ENCODE results near the gene MTOR. TPM values are rescaled to one million over a fixed set of nuclear protein-coding genes. Genes with fewer than 3 reads are reported as not detected.

Gene MTOR
- total RNA-seq, 4 donors from 2014 or later, result 37.8 to 46.4 (median 43.9) TPM

GRCh38 chr1:11125931-11126330, 136.4 kb downstream of the MTOR start:
- H3K27ac ChIP-seq, result no peak overlapping the region
- DNase-seq, result no peak
- intact Hi-C loops (cut with DNase I), result no loop called here
- H3K36me3 ChIP-seq, result peaks cover 81 to 87% of the 10 kb centered on the region in 2 donors
- 89 to 92% methylated on average over 5 of the region's 5 CpGs for WGBS, 2 donors
- no peaks in the 10 kb centered on the region for H3K27me3 ChIP-seq
- TF ChIP-seq POLR2A (IDR thresholded peaks at IDR 0.05) (no peak), CTCF (IDR thresholded peaks at IDR 0.05) (no peak)
- no peaks in the 10 kb centered on the region for H3K4me1 ChIP-seq
- no peaks in the 10 kb centered on the region for H3K9me3 ChIP-seq
- no peak overlapping the region for H3K4me3 ChIP-seq (replicated peaks in 1 of 3)

GRCh38 chr1:11124965-11125364, 137.4 kb downstream of the MTOR start:
- WGBS, 2 donors, result 95 to 100% methylated on average over 3 of the region's 3 CpGs
- DNase-seq, result no peak
- intact Hi-C loops (cut with DNase I), result no loop called here
- H3K27me3 ChIP-seq, result no peaks in the 10 kb centered on the region
- no peak overlapping the region for H3K27ac ChIP-seq
- TF ChIP-seq POLR2A (IDR thresholded peaks at IDR 0.05) (no peak), CTCF (IDR thresholded peaks at IDR 0.05) (no peak)
- peaks cover 73 to 79% of the 10 kb centered on the region in 2 donors for H3K36me3 ChIP-seq
- no peak overlapping the region for H3K4me3 ChIP-seq (replicated peaks in 1 of 3)
- no peaks in the 10 kb centered on the region for H3K4me1 ChIP-seq
- no peaks in the 10 kb centered on the region for H3K9me3 ChIP-seq

GRCh38 chr1:11116318-11116717, 146.0 kb downstream of the MTOR start:
- Histone ChIP-seq H3K27me3 (no peaks in the 10 kb centered on the region), H3K4me3 (replicated peaks in 1 of 3) (no peak overlapping the region), H3K9me3 (no peaks in the 10 kb centered on the region), H3K27ac (no peak overlapping the region), H3K4me1 (no peaks in the 10 kb centered on the region), H3K36me3 (peaks cover 27 to 49% of the 10 kb centered on the region in 2 donors)
- WGBS, 2 donors, result 98 to 99% methylated on average over 2 of the region's 2 CpGs
- intact Hi-C loops (cut with DNase I), result no loop called here
- no peak for DNase-seq
- TF ChIP-seq CTCF (IDR thresholded peaks at IDR 0.05), result no peak

GRCh38 chr1:11114966-11115365, 147.4 kb downstream of the MTOR start:
- Histone ChIP-seq H3K9me3 (no peaks in the 10 kb centered on the region), H3K27ac (no peak overlapping the region), H3K4me1 (no peaks in the 10 kb centered on the region), H3K27me3 (no peaks in the 10 kb centered on the region), H3K4me3 (replicated peaks in 1 of 3) (no peak overlapping the region), H3K36me3 (peaks cover 22 to 44% of the 10 kb centered on the region in 2 donors)
- 91 to 93% methylated on average over 3 of the region's 3 CpGs for WGBS, 2 donors
- intact Hi-C loops (cut with DNase I), result no loop called here
- no peak for DNase-seq
- TF ChIP-seq POLR2A (IDR thresholded peaks at IDR 0.05) (no peak), CTCF (IDR thresholded peaks at IDR 0.05) (no peak)

GRCh38 chr1:11109047-11109760, 153.1 kb downstream of the MTOR start:
- no peak for TF ChIP-seq POLR2A (IDR thresholded peaks at IDR 0.05)
- TF ChIP-seq CTCF (IDR thresholded peaks at IDR 0.05), result no peak
- Histone ChIP-seq H3K4me1 (no peaks in the 10 kb centered on the region), H3K27ac (no peak overlapping the region), H3K4me3 (replicated peaks in 1 of 3) (no peak overlapping the region), H3K9me3 (no peaks in the 10 kb centered on the region), H3K27me3 (no peaks in the 10 kb centered on the region), H3K36me3 (peaks cover 35 to 57% of the 10 kb centered on the region in 2 donors)
- 87 to 92% methylated on average over 7 of the region's 7 CpGs for WGBS, 2 donors
- DNase-seq, result no peak
- intact Hi-C loops (cut with DNase I), result no loop called here

Measured in thyroid gland (tissue), 4 donors.